B cell (primary cell): ENCODE data around the gene STK4. TPM values are rescaled to one million over a fixed set of nuclear protein-coding genes. Genes with fewer than 3 reads are reported as not detected.

ENCODE experiments used
- ATAC-seq: fragments of 200-7000 bp; cut with Tn5 transposase; one replicate; pipeline ENCODE4 v1.10.0; 2021; ENCODE audit warnings: low read depth, mild to moderate bottlenecking, moderate number of reproducible peaks, moderate library complexity
- CTCF ChIA-PET: fragments of 350-600 bp; sonication (Branson Sonifier 250); formaldehyde crosslinking; loops from one replicate; lab custom pipeline; 2021; ENCODE audit warnings: antibody characterized with exemption, inconsistent platforms; lab: Charles Lee
- POLR2A ChIA-PET: fragments of 350-600 bp; sonication (Branson Sonifier 250); formaldehyde crosslinking; loops from one replicate; lab custom pipeline; 2021; ENCODE audit warnings: antibody characterized with exemption; lab: Charles Lee
- DNase-seq: peaks from one replicate; pipeline ENCODE4 v3.0.0; 2013
- H2AFZ ChIP-seq: 2 replicates; pipeline ENCODE4 v1.6.1; 2012; ENCODE audit warnings: mild to moderate bottlenecking, low read depth, low read length; ENCODE audit not compliant: insufficient read depth, poor library complexity, severe bottlenecking
- H3K27ac ChIP-seq, 2 donors: 1 replicate in 1 of 2; 2 replicates in 1 of 2; pipeline ENCODE4 v1.5.1; 2012 to 2013; ENCODE audit warnings: low read length in 2 of 2, mild to moderate bottlenecking in 2 of 2, moderate library complexity in 1 of 2
- H3K27me3 ChIP-seq, 4 experiments: fragments of 200-600 bp in 1 of 4; sonication (generic) in 1 of 4; replicated peaks in 1 of 4; 1 replicate in 2 of 4; 2 replicates in 2 of 4; pipeline versions ENCODE4 v1.6.1 to v1.7.0; 2013 to 2016; ENCODE audit warnings: low read length in 3 of 4, mild to moderate bottlenecking in 2 of 4, mixed read lengths in 1 of 4, moderate library complexity in 1 of 4; ENCODE audit not compliant: insufficient read depth in 4 of 4, control insufficient read depth in 3 of 4; ENCODE audit errors: control extremely low read depth in 1 of 4
- H3K36me3 ChIP-seq, 2 experiments: replicated peaks in 1 of 2; 1 replicate in 1 of 2; 2 replicates in 1 of 2; pipeline versions ENCODE4 v1.6.1 to v1.7.1; 2013; ENCODE audit warnings: low read length in 1 of 2; ENCODE audit not compliant: insufficient read depth in 2 of 2, control insufficient read depth in 1 of 2; ENCODE audit errors: control extremely low read depth in 1 of 2, extremely low read depth in 1 of 2
- H3K4me1 ChIP-seq, 2 donors: fragments of 200-600 bp in 1 of 2; sonication (generic) in 1 of 2; 1 replicate in 1 of 2; 2 replicates in 1 of 2; pipeline versions ENCODE4 v1.5.1 to v1.6.1; 2013 to 2017; ENCODE audit warnings: low read length in 2 of 2; ENCODE audit not compliant: control insufficient read depth in 2 of 2, insufficient read depth in 2 of 2
- H3K4me2 ChIP-seq: replicated peaks from 2 replicates; pipeline ENCODE3; 2012; ENCODE audit warnings: mild to moderate bottlenecking, low read depth, low read length; ENCODE audit not compliant: poor library complexity, severe bottlenecking
- H3K4me3 ChIP-seq, 5 experiments: fragments of 200-600 bp in 1 of 5; sonication (generic) in 1 of 5; 1 replicate in 3 of 5; 2 replicates in 2 of 5; pipeline versions ENCODE4 v1.5.1 to v1.7.0; 2011 to 2016; ENCODE audit warnings: low read length in 4 of 5, mild to moderate bottlenecking in 4 of 5, low read depth in 2 of 5, control low read depth in 1 of 5, moderate library complexity in 1 of 5; ENCODE audit not compliant: insufficient read depth in 1 of 5; ENCODE audit errors: control extremely low read depth in 1 of 5, extremely low read depth in 1 of 5
- H3K79me2 ChIP-seq: fragments of 200-600 bp; sonication (generic); one replicate; pipeline ENCODE4 v1.6.0; 2016; ENCODE audit warnings: low read length; ENCODE audit not compliant: control insufficient read depth, insufficient read depth
- H3K9ac ChIP-seq: fragments of 200-600 bp; sonication (generic); 2 replicates; pipeline ENCODE4 v1.6.1; 2017; ENCODE audit warnings: mild to moderate bottlenecking, low read length, moderate library complexity
- H3K9me3 ChIP-seq, 3 donors: one replicate each; pipeline versions ENCODE4 v1.6.1 to v1.7.1; 2013; ENCODE audit warnings: low read length in 2 of 3; ENCODE audit not compliant: control insufficient read depth in 2 of 3, insufficient read depth in 1 of 3; ENCODE audit errors: control extremely low read depth in 1 of 3
- H4K20me1 ChIP-seq: 2 replicates; pipeline ENCODE4 v1.6.0; 2012; ENCODE audit warnings: mild to moderate bottlenecking, low read length; ENCODE audit not compliant: insufficient read depth, control insufficient read depth, poor library complexity, severe bottlenecking
- H3K27ac Mint-ChIP-seq: one replicate; pipeline ENCODE4 v1.8.0; 2021; ENCODE audit warnings: mixed read lengths
- H3K27me3 Mint-ChIP-seq: one replicate; pipeline ENCODE4 v1.8.0; 2021; ENCODE audit warnings: mixed read lengths
- H3K4me1 Mint-ChIP-seq: one replicate; pipeline ENCODE4 v1.8.0; 2021; ENCODE audit warnings: mixed read lengths
- H3K4me3 Mint-ChIP-seq: one replicate; pipeline ENCODE4 v1.8.0; 2021; ENCODE audit warnings: mixed read lengths
- H3K9me3 Mint-ChIP-seq: one replicate; pipeline ENCODE4 v1.8.0; 2022; ENCODE audit warnings: mixed read lengths; ENCODE audit not compliant: insufficient read depth
- EZH2 ChIP-seq: IDR thresholded peaks from 2 replicates; pipeline ENCODE4 v1.6.1; 2012; ENCODE audit warnings: borderline replicate concordance, low read depth, mild to moderate bottlenecking, moderate library complexity, low read length; ENCODE audit not compliant: insufficient read depth, poor library complexity, severe bottlenecking
- WGBS: methylation state at CpG from one replicate; pipeline ENCODE4 v1.1.5; 2013; ENCODE audit warnings: missing lambda C conversion rate; ENCODE audit not compliant: insufficient coverage; 5-methylcytosine and 5-hydroxymethylcytosine counted together
- intact Hi-C: fragments of 100-400 bp; cut with micrococcal nuclease; formaldehyde crosslinking; loops from one replicate; pipeline ENCODE4 v1.10.0; 2022
- polyA plus RNA-seq: library from polyadenylated mRNA; depleted of rRNA; stranded (reverse); fragments of >200 nt; gene quantifications from 2 replicates; pipeline ENCODE4 v1.2.3, GENCODE V29; 2012
- total RNA-seq, 2 donors: library from RNA; stranded (reverse); fragments of 120-200 nt in 1 of 2; gene quantifications; 1 replicate in 1 of 2; 2 replicates in 1 of 2; pipeline versions ENCODE4 v1.2.3 to v1.2.4, GENCODE V29; 2013 to 2022
- TF ChIP-seq, protein P1 (sequence below): fragments of 200-600 bp; IDR thresholded peaks from one replicate; pipeline ENCODE4 v1.8.0; 2022; ENCODE audit warnings: antibody characterized with exemption, mild to moderate bottlenecking

The STK4 gene
- total and polyA plus RNA-seq, 2 donors (not counting 1 experiment from before 2014, with no cell fraction given): 38.9 to 324 TPM

DNA sequence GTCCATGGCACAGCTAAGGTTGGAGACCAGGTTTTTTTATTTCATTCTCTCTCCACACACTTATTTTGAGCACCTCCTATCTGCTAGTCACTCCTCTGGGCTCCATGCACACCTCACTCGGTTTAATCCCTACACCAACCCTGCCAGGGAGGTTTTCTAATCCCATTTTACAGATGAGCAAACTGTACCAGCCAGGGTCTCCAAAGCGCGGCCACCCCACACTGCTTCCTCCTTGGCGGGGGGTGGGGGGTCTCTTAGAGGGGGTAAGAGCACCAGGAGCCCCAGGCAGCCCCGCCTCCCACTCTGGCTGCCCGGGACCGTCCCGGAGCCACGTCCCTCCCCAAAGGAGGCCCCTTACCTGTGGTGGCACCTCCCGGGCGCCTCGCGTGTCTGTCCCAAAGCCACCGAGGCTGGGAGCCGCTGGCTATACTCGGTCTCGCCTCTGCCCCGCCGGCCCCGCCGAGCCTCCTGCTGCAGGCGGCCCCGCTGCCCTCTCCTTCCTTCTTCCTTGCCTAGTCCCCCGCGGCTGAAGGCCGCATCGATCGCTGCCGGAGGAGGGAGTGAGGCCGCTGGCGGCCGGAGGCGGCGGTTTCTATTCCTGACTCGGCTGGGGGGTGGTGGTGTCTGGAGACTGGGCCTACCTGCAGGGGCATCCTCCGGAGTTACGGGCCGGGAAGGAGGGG is 134.4 kb downstream of the STK4 start, which contains the start of gene KCNS1:
TSS of gene KCNS1 (minus strand) at position 565 of the 683 bp plus-strand sequence. CDS start 1,891 bp downstream, outside the sequence.
- H3K9me3 Mint-ChIP-seq: no peaks in the 10 kb centered on the region
- Histone ChIP-seq H4K20me1 (no peaks in the 10 kb centered on the region), H3K4me3 (peak within 1 kb of the TSS in 1 of 5 experiments; percentile 5), H3K4me2 (peak within 1 kb of the TSS; percentile 59), H3K9me3 (peaks cover 0 to 8% (median 0%) of the 10 kb centered on the region in 3 donors), H3K4me1 (peaks cover 19 to 22% of the 10 kb centered on the region in 2 donors), H3K79me2 (no peaks in the 10 kb centered on the region), H2AFZ (peak within 1 kb of the TSS; percentile 26), H3K9ac (no peak within 1 kb of the TSS), H3K27me3 (peaks cover 0 to 60% (median 31%) of the 10 kb centered on the region in 4 experiments), H3K27ac (no peak within 1 kb of the TSS), H3K36me3 (no peaks in the 10 kb centered on the region)
- no peak within 1 kb of the TSS for H3K27ac Mint-ChIP-seq
- 6% methylated on average over 30 of the region's 38 CpGs for WGBS
- DNase-seq (no peak), ATAC-seq (no peak)
- POLR2A ChIA-PET: no interaction called here
- CTCF ChIA-PET: interaction anchor here (1.0 to 1.5 kb wide), 6 partner anchors 9 to 670 kb away, joined by 3 to 11 read pairs (median 6); no protein-coding TSS in a partner anchor
- peak within 1 kb of the TSS; percentile 35 for H3K4me3 Mint-ChIP-seq
- H3K27me3 Mint-ChIP-seq: peaks cover 57% of the 10 kb centered on the region
- intact Hi-C loops: no loop called here
- H3K4me1 Mint-ChIP-seq: peaks cover 18% of the 10 kb centered on the region
- TF ChIP-seq, protein P1, sequence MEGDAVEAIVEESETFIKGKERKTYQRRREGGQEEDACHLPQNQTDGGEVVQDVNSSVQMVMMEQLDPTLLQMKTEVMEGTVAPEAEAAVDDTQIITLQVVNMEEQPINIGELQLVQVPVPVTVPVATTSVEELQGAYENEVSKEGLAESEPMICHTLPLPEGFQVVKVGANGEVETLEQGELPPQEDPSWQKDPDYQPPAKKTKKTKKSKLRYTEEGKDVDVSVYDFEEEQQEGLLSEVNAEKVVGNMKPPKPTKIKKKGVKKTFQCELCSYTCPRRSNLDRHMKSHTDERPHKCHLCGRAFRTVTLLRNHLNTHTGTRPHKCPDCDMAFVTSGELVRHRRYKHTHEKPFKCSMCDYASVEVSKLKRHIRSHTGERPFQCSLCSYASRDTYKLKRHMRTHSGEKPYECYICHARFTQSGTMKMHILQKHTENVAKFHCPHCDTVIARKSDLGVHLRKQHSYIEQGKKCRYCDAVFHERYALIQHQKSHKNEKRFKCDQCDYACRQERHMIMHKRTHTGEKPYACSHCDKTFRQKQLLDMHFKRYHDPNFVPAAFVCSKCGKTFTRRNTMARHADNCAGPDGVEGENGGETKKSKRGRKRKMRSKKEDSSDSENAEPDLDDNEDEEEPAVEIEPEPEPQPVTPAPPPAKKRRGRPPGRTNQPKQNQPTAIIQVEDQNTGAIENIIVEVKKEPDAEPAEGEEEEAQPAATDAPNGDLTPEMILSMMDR: no peak
- no peak for TF ChIP-seq EZH2

DNA sequence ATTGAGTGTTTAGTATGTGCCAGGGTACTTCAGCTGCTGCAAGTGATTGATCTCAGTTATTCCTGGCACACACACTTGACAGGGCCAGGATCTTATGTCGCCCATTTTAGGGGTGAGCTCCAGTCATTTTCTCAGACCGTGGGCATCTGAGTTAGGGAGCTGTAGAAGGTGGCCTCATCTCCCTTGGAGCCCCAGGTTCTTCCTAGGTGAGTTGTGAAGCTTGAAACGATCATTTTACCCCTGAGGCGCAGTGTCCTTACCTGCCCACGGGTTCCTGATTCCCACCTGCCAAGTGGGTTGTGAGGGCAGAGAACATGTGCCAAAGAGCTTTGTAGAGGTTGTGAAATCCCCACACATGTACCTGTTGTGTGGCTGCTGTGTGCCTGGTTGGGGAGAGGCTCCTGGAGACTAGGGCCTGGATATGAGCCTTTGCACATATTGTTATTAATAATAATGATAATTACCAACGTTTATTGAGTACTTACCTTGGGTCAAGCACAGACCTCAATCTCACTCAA is 135.1 kb downstream of the STK4 start:
- H3K4me1 ChIP-seq: peaks cover 15 to 22% of the 10 kb centered on the region in 2 donors
- H3K4me1 Mint-ChIP-seq: peaks cover 15% of the 10 kb centered on the region
- ATAC-seq: no peak
- no peak for DNase-seq
- no peak overlapping the region for H3K4me3 ChIP-seq
- H3K36me3 ChIP-seq: no peaks in the 10 kb centered on the region
- no peak overlapping the region for H3K27ac Mint-ChIP-seq
- TF ChIP-seq, protein P1: no peak
- no peak for TF ChIP-seq EZH2
- intact Hi-C loops: no loop called here
- H3K9me3 Mint-ChIP-seq: no peaks in the 10 kb centered on the region
- H3K79me2 ChIP-seq: no peaks in the 10 kb centered on the region
- peak overlapping the region; percentile 59 for H3K4me2 ChIP-seq
- WGBS: 92% methylated on average over 5 of the region's 6 CpGs
- peaks cover 0 to 8% (median 0%) of the 10 kb centered on the region in 3 donors for H3K9me3 ChIP-seq
- H3K27ac ChIP-seq: no peak overlapping the region
- peaks cover 0 to 57% (median 31%) of the 10 kb centered on the region in 4 experiments for H3K27me3 ChIP-seq
- no peak overlapping the region for H3K9ac ChIP-seq
- ChIA-PET POLR2A (no interaction called here), CTCF (interaction anchor here (2.4 kb wide), 1 partner anchor 57 kb away, joined by 8 read pairs; no protein-coding TSS in a partner anchor)
- H4K20me1 ChIP-seq: no peaks in the 10 kb centered on the region
- H3K4me3 Mint-ChIP-seq: peak overlapping the region; percentile 35
- peaks cover 57% of the 10 kb centered on the region for H3K27me3 Mint-ChIP-seq
- peak overlapping the region; percentile 26 for H2AFZ ChIP-seq
